Ramos (cell line): ENCODE results near the gene MOB1B.

ENCODE experiments used
- in situ Hi-C: fragments of 300-500 bp; cut with MboI; formaldehyde crosslinking; loops from one replicate; pipeline ENCODE4 v1.14.3; 2022; ENCODE audit warnings: low sequenced_read_pairs; ENCODE audit not compliant: unreplicated experiment

Gene MOB1B

GRCh38 chr4:70908993-70909556, 6.9 kb downstream of the MOB1B start:
- in situ Hi-C loops: no loop called here

GRCh38 chr4:70914000-70914399, 11.8 kb downstream of the MOB1B start:
- in situ Hi-C loops: no loop called here

GRCh38 chr4:70914631-70915030, 12.5 kb downstream of the MOB1B start:
- in situ Hi-C loops: no loop called here

- in situ Hi-C loops: no loop called here
These were observed 13.1 kb downstream of the MOB1B start for GRCh38 chr4:70915036-70915815.

GRCh38 chr4:70915874-70916559, 13.8 kb downstream of the MOB1B start:
- in situ Hi-C loops: no loop called here

GRCh38 chr4:70920592-70920991, 18.4 kb downstream of the MOB1B start:
- in situ Hi-C loops: no loop called here

GRCh38 chr4:70925418-70925817, 23.2 kb downstream of the MOB1B start:
- in situ Hi-C loops: no loop called here

- in situ Hi-C loops: no loop called here
These were observed 23.9 kb downstream of the MOB1B start for GRCh38 chr4:70925899-70926635.

- in situ Hi-C loops: no loop called here
These were observed 25.5 kb downstream of the MOB1B start for GRCh38 chr4:70927502-70928137.

GRCh38 chr4:70930530-70931256, 28.5 kb downstream of the MOB1B start:
- in situ Hi-C loops: no loop called here

- in situ Hi-C loops: no loop called here
These were observed 29.2 kb downstream of the MOB1B start for GRCh38 chr4:70931347-70931746.

GRCh38 chr4:70932984-70933383, 30.8 kb downstream of the MOB1B start:
- in situ Hi-C loops: no loop called here

GRCh38 chr4:70935038-70935695, 33.0 kb downstream of the MOB1B start:
- in situ Hi-C loops: no loop called here

- in situ Hi-C loops: no loop called here
These were observed 34.1 kb downstream of the MOB1B start for GRCh38 chr4:70936200-70936787.

- in situ Hi-C loops: no loop called here
These were observed 35.9 kb downstream of the MOB1B start for GRCh38 chr4:70938086-70938485.

- in situ Hi-C loops: no loop called here
These were observed 38.0 kb downstream of the MOB1B start for GRCh38 chr4:70940134-70940533.

GRCh38 chr4:70943114-70943513, 40.9 kb downstream of the MOB1B start:
- in situ Hi-C loops: no loop called here

GRCh38 chr4:70945046-70945445, 42.9 kb downstream of the MOB1B start:
- in situ Hi-C loops: no loop called here
